DMS 273 treated with DMSO at 0.1 percent for 48 hours (cell line): ENCODE results near the gene TMEM271.

ENCODE experiments used
- DNase-seq: peaks from one replicate; lab custom pipeline; 2025; lab: John Stamatoyannopoulos, UW

The TMEM271 gene

DNA sequence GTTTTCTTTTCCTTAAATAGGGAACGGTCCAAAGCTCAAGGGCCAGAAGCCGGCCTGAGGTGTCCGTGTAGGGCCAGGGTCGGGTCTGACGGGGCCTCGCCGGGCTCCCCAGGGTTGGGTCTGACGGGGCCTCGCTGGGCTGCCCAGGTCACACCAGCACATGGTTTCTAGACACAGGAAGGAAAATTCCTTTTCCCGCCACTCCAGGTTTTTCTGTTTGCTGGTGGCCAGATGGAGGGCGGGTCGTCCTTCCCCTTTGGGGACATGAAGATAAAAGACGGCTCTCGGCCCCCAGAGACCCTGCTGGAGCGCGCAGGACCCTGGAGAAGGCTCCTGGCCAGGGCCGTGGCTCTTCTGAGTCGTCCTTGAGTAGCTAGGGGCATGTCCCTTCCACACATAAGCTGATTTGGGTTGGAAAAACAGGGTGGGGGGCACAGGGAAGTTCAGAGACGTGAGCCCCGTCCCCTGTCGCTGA, 42.0 kb downstream of the TMEM271 start:
- DNase-seq = no peak

DNA sequence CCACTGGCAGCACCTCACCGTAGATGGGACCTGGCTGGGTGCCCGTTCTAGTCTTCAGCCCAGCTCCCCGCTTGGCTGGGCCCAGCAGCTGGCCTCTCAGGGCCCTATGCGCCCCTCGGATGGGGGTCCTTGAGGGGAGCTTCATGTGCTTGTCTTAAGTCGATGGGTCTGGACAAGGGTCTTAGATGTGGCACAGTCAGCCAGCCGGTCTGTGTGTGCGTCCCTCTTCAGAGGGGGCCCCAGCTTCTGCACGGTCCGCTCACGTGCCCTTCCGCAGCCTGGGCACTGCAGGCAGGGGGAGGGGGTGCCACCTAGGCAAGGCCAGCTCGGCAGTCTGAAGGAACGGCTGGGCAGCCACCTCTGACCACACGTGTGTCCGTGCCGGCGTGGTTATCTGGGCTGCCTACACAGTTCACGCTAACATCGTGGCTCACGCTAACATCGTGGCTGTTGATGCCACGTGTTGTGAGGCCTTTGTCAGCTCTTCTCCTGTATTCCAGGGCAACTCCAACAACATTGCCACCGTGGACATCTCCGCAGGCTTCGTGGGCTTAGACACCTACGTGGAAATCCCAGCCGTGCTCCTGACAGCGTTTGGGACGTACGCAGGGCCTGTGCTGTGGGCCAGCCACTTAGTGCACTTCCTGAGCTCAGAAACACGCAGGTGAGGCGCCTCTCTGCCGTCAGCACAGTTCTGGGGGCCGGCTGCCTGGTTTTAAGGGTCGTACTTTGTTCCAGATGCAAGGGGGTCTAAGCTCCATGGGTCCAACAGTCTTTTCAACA, 42.6 kb downstream of the TMEM271 start:
- DNase-seq = no peak

DNA sequence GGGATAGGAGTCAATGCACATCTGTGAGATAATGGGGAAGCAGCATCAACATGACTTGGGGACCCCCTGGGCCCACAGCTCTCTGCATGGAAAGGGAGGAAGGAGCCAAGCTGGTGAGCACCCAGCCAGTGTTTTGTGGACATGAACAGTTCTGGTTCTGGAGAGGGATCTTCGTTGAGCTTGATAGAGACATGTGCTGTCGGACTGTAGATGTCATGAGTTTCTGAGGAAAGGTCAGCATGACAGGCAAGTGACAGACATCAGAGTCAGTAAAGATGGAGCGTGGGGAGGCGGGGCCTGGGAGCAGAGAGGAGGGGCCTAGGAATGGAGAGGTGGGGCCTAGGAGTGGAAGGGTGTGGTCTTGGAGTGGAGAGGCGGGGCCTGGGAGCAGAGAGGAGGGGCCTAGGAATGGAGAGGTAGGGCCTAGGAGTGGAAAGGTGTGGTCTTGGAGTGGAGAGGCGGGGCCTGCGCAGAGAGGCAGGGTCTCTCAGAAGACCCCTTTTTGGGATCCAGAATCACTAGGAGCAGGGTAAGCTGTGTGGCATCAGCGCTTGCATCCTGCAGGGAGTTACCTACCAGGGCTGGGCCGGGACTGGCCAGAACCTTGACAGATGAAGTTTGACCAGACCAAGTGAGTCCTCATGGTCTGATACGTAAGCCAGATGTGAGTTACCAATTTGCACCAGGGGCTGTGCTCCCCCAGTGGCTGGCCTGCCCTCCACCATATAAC, 43.3 kb downstream of the TMEM271 start:
- no peak for DNase-seq

DNA sequence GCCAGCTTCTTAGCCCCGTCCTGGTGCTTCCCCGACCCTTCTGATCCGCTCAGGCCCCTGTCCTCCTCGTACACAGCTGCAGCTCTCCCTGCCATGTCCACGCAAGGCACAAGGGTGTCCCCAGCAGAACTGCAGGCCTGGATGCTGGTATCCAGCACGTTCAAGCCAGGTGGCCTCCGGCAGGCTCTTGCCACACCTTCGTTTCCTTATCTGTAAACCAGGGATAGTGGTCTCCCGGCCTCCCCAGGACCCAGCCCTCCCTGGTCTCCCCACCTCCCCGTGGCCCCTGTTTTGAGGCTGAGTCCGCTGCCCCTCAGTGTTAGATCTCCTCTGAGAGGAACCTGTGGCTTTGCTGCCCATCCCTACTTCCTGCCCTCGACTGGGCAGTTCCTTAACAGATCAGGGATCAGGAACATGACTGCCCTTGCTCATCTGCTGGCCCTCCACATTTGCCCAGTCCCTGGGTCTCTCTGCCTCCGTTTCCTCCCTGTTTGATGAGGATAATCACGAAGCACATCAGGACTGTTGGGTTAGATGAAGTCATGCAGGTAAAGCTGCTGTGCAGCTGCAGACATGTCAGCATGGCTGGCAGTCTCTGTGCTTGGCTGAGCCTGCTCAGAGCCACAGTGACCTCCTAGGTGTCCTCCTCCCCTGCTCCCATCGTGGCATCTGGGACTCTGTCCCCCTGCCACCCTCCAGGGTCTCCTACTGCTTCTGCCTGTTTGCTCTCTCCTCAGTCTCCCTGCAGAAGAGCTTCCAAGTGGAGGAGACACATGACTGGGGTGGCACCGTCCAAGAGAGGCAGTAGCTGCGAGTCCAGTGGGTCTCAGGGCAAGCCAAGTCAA, 44.2 kb downstream of the TMEM271 start:
- no peak for DNase-seq

DNA sequence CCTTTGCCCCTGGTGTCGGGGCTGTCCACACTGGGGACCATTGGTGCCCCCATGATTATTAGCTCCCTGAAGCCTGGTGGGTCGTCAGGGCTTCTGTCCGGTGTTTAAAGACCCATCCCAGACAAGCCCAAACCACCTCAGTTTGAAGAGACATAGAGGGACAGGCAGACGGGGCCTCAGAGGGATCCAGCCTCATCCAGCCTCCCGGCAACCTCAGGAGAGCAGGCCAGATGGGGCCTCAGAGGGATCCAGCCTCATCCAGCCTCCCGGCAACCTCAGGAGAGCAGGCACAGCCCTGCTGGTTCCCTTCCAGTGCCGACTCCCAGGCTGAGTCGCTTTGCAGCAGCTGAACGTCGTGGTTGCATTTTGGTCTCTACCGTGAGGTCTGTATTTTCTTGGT, 45.0 kb downstream of the TMEM271 start:
- no peak for DNase-seq

DNA sequence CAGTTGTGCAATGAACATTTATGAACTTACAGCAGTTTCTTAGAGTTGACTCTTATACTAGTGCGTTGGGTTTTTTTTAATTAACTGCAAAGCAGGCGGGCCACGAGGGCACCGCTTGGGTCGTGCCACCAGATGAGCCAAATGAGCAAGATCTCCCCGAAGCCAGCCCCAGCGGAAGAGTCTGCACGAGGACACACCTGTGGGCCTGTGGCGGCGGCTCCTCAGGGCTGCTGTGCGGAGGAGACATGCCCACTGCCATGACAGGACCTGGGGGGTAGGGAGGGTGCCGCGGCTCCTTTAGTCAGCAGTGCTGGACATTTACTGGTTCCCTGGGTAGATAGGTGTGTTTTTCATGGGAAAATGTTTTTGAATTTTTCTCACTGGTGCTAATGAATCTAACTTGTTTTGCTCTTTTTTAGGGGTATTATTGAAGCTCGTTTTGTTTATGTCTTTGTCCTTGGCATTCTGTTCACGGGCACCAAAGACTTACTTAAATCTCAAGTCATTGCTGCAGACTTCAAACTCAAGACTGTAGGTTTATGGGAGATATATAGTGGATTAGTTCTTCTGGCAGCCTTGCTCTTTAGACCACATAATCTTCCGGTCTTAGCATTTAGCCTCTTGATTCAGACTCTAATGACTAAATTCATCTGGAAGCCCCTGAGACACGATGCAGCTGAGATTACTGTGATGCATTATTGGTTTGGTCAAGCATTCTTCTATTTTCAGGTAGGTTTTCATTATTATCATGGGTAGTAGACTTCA, 45.9 kb downstream of the TMEM271 start:
- no peak for DNase-seq

DNA sequence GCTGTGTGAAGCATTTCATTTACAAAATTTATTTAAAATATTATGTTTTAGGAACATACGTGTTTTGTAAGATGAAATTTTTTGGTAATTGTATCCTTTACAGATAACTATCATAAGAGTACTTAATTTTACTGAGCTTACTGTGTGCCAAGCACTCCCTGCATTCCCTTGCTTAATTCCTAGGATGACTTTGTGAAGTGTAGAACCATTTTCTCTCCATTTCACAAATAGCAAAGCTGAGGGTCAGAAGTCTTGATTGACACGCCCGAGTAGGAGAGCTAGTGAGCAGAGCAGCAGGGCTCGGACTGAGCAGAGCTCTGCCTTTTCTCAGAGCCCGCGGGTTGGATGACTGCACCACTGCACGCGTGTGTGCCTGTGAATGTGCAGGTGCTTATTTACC, 46.5 kb downstream of the TMEM271 start:
- no peak for DNase-seq

DNA sequence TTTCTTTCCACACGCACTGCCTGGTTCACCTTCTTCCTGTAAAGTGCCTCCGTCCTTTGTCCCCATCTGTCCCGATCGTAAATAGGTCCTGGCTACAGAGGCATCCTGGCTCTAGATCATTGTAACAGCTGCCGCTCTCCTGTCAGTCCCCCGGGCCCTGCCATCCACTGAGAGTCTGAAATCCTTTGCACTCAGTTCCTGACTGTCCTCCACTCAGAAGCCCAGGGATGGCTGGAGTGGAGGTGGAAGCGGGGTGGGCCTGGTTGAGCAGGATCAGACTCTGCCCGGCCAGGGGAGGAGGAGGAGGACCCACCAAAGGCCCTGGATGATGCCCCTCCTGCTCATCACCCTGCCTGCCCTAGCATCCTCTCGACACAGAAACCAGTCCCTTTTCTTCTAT, 47.3 kb downstream of the TMEM271 start:
- no peak for DNase-seq

DNA sequence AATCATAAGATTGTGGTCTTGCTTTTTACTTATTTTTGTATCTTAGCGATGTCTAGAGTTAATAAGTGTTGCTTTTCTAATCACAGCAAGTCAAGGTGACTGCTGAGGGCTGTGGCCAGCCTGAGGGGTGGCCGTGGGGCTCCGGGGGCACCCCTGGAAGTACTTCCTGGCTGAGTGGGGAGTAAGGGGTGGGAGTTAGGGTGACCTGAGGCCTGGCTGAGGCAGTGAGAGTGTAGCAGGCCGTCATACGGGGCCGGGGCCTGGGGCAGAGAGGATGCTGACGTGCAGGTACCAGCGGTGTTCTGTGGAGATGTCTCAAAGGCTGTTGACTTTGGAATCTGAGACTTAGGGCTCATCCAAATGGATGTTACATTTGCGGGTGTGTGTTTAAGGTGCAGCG, 47.8 kb downstream of the TMEM271 start:
- no peak for DNase-seq

DNA sequence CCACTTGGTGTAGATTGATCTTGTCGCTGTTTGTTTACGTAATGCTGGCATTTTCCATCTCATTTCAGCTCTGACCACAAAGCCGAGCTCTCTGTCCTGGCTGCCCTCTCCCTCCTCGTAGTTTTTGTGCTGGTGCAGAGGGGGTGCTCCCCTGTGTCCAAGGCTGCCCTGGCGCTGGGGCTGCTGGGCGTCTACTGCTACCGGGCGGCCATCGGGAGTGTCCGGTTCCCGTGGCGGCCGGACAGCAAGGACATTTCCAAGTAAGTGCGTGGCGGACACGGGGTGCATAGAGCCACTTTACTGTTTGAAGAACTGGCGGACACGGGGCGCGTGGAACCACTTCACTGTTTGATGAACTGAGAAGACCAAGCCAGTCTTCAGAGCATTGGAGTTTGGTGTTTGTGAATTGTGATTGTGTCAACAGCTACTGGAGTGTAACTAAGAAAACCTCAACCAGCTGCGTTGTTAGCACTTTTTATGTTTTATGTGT, 49.1 kb downstream of the TMEM271 start:
- no peak for DNase-seq

DNA sequence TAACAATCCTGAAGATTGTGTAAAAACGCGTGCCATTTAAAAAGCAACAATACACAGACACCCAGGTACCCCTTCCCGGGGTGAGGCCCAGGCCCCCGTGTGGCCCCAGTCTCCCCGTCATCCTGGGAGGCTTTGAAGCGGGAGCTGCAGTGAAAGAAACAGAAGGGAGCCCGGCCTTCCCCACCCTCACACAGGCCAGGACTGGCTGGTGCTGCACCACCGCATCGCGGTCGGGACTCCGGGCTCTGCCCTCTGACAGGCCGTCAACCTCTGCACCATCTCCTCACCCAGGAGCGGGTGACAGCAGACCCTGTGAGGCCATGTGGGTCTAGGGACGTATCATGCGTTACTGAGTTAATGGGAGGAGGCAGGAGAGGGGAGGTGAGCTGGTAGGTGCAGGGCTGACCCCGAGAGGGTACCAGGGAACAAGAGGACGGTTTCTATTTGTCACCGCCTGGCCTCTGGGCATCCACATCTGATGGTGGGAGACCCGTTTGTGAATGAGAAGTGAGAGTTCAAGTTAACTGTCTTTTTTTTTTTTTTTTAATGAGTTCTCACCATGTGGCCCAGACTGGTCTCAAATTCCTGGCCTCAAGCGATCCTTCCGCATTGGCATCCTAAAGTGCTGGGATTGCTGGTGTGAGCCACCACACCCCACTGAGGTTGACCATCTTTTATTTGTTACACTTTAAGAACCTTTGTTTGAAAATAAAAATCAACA, 49.7 kb downstream of the TMEM271 start:
- no peak for DNase-seq

DNA sequence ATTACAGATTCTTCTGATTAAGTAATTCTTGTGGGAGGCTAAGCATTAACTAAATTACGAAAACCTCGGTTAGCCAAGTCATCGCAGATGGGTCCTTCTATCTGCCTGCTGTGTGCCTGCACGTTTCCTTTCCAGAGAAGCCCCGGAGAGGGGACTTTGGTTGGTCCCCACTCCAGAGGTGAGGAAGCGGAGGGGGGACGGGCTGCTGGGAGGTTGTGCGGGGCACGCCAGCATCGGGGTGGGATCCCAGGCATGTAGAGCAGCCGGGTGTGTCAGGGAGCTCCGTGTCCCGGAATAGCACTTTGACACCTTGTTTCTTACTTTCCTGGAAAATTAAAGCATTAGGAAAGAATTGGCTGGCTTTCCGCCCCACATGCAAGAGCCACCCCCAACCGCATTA, 50.4 kb downstream of the TMEM271 start:
- DNase-seq = no peak

DNA sequence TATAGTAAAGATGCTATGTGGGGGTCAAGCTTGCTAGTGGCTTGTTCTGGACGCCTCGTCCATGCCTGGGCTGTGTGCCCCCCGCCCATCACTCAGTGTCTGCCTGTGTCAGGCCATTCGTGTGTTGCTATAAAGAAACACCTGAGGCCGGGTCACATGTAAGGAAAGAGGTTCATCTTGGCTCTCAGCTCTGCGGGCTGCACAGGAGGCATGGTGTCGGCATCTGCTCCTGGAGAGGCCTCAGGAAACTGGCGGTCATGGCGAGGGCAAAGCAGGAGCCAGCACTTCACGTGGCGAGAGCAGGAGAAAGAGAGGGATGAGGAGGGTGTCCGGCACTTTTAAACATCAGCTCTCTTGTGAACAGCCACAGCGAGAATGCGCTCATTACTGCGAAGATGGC, 51.9 kb downstream of the TMEM271 start:
- no peak for DNase-seq
